MM.1S (cell line): ENCODE measurements around the gene DYNC2H1.
A peak's percentile ranks its signal among the peaks of the same experiment; 100 is the strongest.

Experiments
- DNase-seq: peaks from one replicate; pipeline ENCODE4 v3.0.0-alpha.2; 2015
- H2AFZ ChIP-seq: fragments of 300-600 bp; sonication (generic); 2 replicates; pipeline ENCODE4 v1.6.0; 2016; ENCODE audit warnings: antibody characterized with exemption, low read length
- H3F3A ChIP-seq: fragments of 300-600 bp; sonication (generic); 2 replicates; pipeline ENCODE4 v1.6.1; 2016; ENCODE audit warnings: mild to moderate bottlenecking, antibody characterized with exemption, low read length, moderate library complexity, mixed read lengths; ENCODE audit not compliant: insufficient read depth
- H3K27ac ChIP-seq: fragments of 300-600 bp; sonication (generic); 2 replicates; pipeline ENCODE4 v1.5.1; 2016; ENCODE audit warnings: mild to moderate bottlenecking, low read length
- H3K27me3 ChIP-seq: fragments of 300-600 bp; sonication (generic); replicated peaks from 2 replicates; pipeline ENCODE4 v1.6.0; 2016; ENCODE audit warnings: low read length; ENCODE audit not compliant: insufficient read depth
- H3K36me3 ChIP-seq: fragments of 300-600 bp; sonication (generic); replicated peaks from 2 replicates; pipeline ENCODE4 v1.6.1; 2016; ENCODE audit warnings: mild to moderate bottlenecking, low read length, mixed read lengths; ENCODE audit not compliant: insufficient read depth
- H3K4me1 ChIP-seq: fragments of 300-600 bp; sonication (generic); 2 replicates; pipeline ENCODE4 v1.6.1; 2016; ENCODE audit warnings: low read length, mixed read lengths
- H3K4me2 ChIP-seq: fragments of 300-600 bp; sonication (generic); 2 replicates; pipeline ENCODE4 v1.6.0; 2016; ENCODE audit warnings: low read depth, low read length
- H3K4me3 ChIP-seq: fragments of 300-600 bp; sonication (generic); 2 replicates; pipeline ENCODE4 v1.5.1; 2016; ENCODE audit warnings: low read length, mixed read lengths
- H3K79me2 ChIP-seq: fragments of 300-600 bp; sonication (generic); 2 replicates; pipeline ENCODE4 v1.6.1; 2016; ENCODE audit warnings: mixed run types, low read length, mixed read lengths
- H3K9ac ChIP-seq: fragments of 300-600 bp; sonication (generic); 2 replicates; pipeline ENCODE4 v1.6.1; 2016; ENCODE audit warnings: low read length, mixed read lengths
- H3K9me2 ChIP-seq: fragments of 300-600 bp; sonication (generic); replicated peaks from 2 replicates; pipeline ENCODE4 v1.6.1; 2016; ENCODE audit warnings: mild to moderate bottlenecking, low read length, mixed read lengths; ENCODE audit not compliant: insufficient read depth
- H3K9me3 ChIP-seq: fragments of 300-600 bp; sonication (generic); replicated peaks from 2 replicates; pipeline ENCODE4 v1.6.1; 2016; ENCODE audit warnings: mild to moderate bottlenecking, low read length, mixed read lengths; ENCODE audit not compliant: insufficient read depth
- H4K20me1 ChIP-seq: fragments of 300-600 bp; sonication (generic); 2 replicates; pipeline ENCODE4 v1.6.1; 2016; ENCODE audit warnings: mild to moderate bottlenecking, low read length, moderate library complexity, mixed read lengths; ENCODE audit not compliant: insufficient read depth
- CTCF ChIP-seq: fragments of 300-600 bp; sonication (generic); IDR thresholded peaks from 2 replicates; pipeline ENCODE4 v1.5.1; 2016; ENCODE audit warnings: antibody characterized with exemption, low read length, mixed read lengths
- EZH2 ChIP-seq: fragments of 300-600 bp; sonication (generic); optimal IDR thresholded peaks from 2 replicates; pipeline ENCODE3; 2017; ENCODE audit warnings: low read depth, mild to moderate bottlenecking, antibody characterized with exemption, low read length, mixed read lengths
- EZH2phosphoT487 ChIP-seq: fragments of 300-600 bp; sonication (generic); IDR thresholded peaks from 2 replicates; pipeline ENCODE4 v1.6.1; 2018; ENCODE audit warnings: antibody characterized with exemption, low read length

DYNC2H1 gene

GRCh38 chr11:103274025-103274424 lies 164.8 kb downstream of the DYNC2H1 start:
- no peaks in the 10 kb centered on the region for H3K27me3 ChIP-seq
- no peaks in the 10 kb centered on the region for H3K9me3 ChIP-seq
- DNase-seq, result no peak
- H3K9ac ChIP-seq, result no peak overlapping the region
- no peak overlapping the region for H3K4me3 ChIP-seq
- H4K20me1 ChIP-seq, result no peaks in the 10 kb centered on the region
- H3K9me2 ChIP-seq, result no peaks in the 10 kb centered on the region
- no peak overlapping the region for H3K4me2 ChIP-seq
- H3K79me2 ChIP-seq, result no peaks in the 10 kb centered on the region
- TF ChIP-seq EZH2 (no peak), CTCF (no peak), EZH2phosphoT487 (no peak)
- no peak overlapping the region for H2AFZ ChIP-seq
- no peaks in the 10 kb centered on the region for H3K36me3 ChIP-seq
- no peaks in the 10 kb centered on the region for H3K4me1 ChIP-seq
- H3K27ac ChIP-seq, result no peak overlapping the region
- no peaks in the 10 kb centered on the region for H3F3A ChIP-seq

GRCh38 chr11:103279821-103280220 lies 170.6 kb downstream of the DYNC2H1 start:
- Histone ChIP-seq H3K79me2 (no peaks in the 10 kb centered on the region), H2AFZ (no peak overlapping the region), H3K9ac (no peak overlapping the region), H3K4me2 (no peak overlapping the region), H3K27me3 (no peaks in the 10 kb centered on the region), H3F3A (no peaks in the 10 kb centered on the region), H3K9me2 (no peaks in the 10 kb centered on the region), H3K27ac (no peak overlapping the region), H3K4me1 (no peaks in the 10 kb centered on the region), H4K20me1 (no peaks in the 10 kb centered on the region), H3K9me3 (no peaks in the 10 kb centered on the region), H3K36me3 (no peaks in the 10 kb centered on the region), H3K4me3 (no peak overlapping the region)
- DNase-seq, result peak; percentile 22
- TF ChIP-seq EZH2 (no peak), EZH2phosphoT487 (no peak)

- no peak for DNase-seq
- Histone ChIP-seq H3K9ac (no peak overlapping the region), H3K9me2 (no peaks in the 10 kb centered on the region), H3K27me3 (no peaks in the 10 kb centered on the region), H3K4me3 (no peak overlapping the region), H3K27ac (no peak overlapping the region), H3K4me2 (no peak overlapping the region), H3K9me3 (no peaks in the 10 kb centered on the region), H3K79me2 (no peaks in the 10 kb centered on the region), H3K4me1 (no peaks in the 10 kb centered on the region), H3F3A (no peaks in the 10 kb centered on the region), H4K20me1 (no peaks in the 10 kb centered on the region), H2AFZ (no peak overlapping the region), H3K36me3 (no peaks in the 10 kb centered on the region)
- no peak for TF ChIP-seq EZH2phosphoT487
- TF ChIP-seq CTCF, result no peak
- TF ChIP-seq EZH2, result no peak
These were observed 172.1 kb downstream of the DYNC2H1 start for GRCh38 chr11:103281301-103281700.

GRCh38 chr11:103284260-103284659 lies 175.0 kb downstream of the DYNC2H1 start:
- H3K4me1 ChIP-seq, result no peaks in the 10 kb centered on the region
- no peaks in the 10 kb centered on the region for H3K36me3 ChIP-seq
- H3K27me3 ChIP-seq, result no peaks in the 10 kb centered on the region
- no peak overlapping the region for H3K4me2 ChIP-seq
- H4K20me1 ChIP-seq, result no peaks in the 10 kb centered on the region
- H3K79me2 ChIP-seq, result no peaks in the 10 kb centered on the region
- TF ChIP-seq EZH2phosphoT487 (no peak), CTCF (no peak), EZH2 (no peak)
- H3F3A ChIP-seq, result no peaks in the 10 kb centered on the region
- H3K9me3 ChIP-seq, result no peaks in the 10 kb centered on the region
- no peak overlapping the region for H3K27ac ChIP-seq
- no peak overlapping the region for H2AFZ ChIP-seq
- no peak overlapping the region for H3K4me3 ChIP-seq
- no peak for DNase-seq
- no peaks in the 10 kb centered on the region for H3K9me2 ChIP-seq
- H3K9ac ChIP-seq, result no peak overlapping the region
